H1 (cell line): ENCODE measurements around the gene SLC16A2. TPM values are rescaled to one million over a fixed set of nuclear protein-coding genes. Genes with fewer than 3 reads are reported as not detected.
"Not testable (repeated sequence)": the region's sequence is repeated elsewhere in the genome, so short reads cannot be mapped to it uniquely, and the experiment has no call there.

Experiments
- CTCF ChIA-PET: fragments of 300-600 bp; sonication (Branson Sonifier 250); formaldehyde crosslinking; loops from one replicate; lab custom pipeline; 2021; ENCODE audit not compliant: partially characterized antibody; lab: Charles Lee
- POLR2A ChIA-PET: fragments of 300-600 bp; sonication (Branson Sonifier 250); formaldehyde crosslinking; loops from one replicate; lab custom pipeline; 2021; ENCODE audit warnings: inconsistent platforms; ENCODE audit not compliant: partially characterized antibody; lab: Charles Lee
- DNase-seq, 2 experiments: peaks; one replicate each; pipeline versions ENCODE4 v3.0.0 to v3.0.0-alpha.2; 2010 to 2022; ENCODE audit warnings: low spot score in 2 of 2, low read depth in 1 of 2, mixed read lengths in 1 of 2
- FAIRE-seq: peaks from 2 replicates; lab custom pipeline; 2011; peaks lifted over from hg19 to GRCh38; lab: Jason Lieb, UNC
- H2AFZ ChIP-seq: 2 replicates; pipeline ENCODE4 v1.8.1; 2012; ENCODE audit warnings: low read length, inconsistent platforms
- H2AK5ac ChIP-seq: 2 replicates; pipeline ENCODE4 v1.6.1; 2013; ENCODE audit warnings: low read depth, low read length
- H2BK120ac ChIP-seq: replicated peaks from 2 replicates; pipeline ENCODE3; 2013; ENCODE audit warnings: low read depth, low read length, inconsistent platforms
- H2BK12ac ChIP-seq: 2 replicates; pipeline ENCODE4 v1.6.1; 2013; ENCODE audit warnings: low read depth, low read length
- H2BK15ac ChIP-seq: 2 replicates; pipeline ENCODE4 v1.6.1; 2013; ENCODE audit warnings: low read length
- H2BK20ac ChIP-seq: 2 replicates; pipeline ENCODE4 v1.6.1; 2013; ENCODE audit warnings: low read length
- H2BK5ac ChIP-seq: 2 replicates; pipeline ENCODE4 v1.6.1; 2013; ENCODE audit warnings: low read depth, low read length
- H3K14ac ChIP-seq: 2 replicates; pipeline ENCODE4 v1.6.1; 2013; ENCODE audit warnings: inconsistent platforms; ENCODE audit not compliant: insufficient read length
- H3K18ac ChIP-seq: 2 replicates; pipeline ENCODE4 v1.6.1; 2013; ENCODE audit warnings: low read length; ENCODE audit errors: extremely low read depth
- H3K23ac ChIP-seq: 2 replicates; pipeline ENCODE4 v1.6.1; 2013; ENCODE audit warnings: inconsistent platforms; ENCODE audit not compliant: insufficient read length
- H3K23me2 ChIP-seq: 2 replicates; pipeline ENCODE4 v1.6.1; 2013; ENCODE audit warnings: low read depth, low read length
- H3K27ac ChIP-seq: 2 replicates; pipeline ENCODE4 v1.6.1; 2011; ENCODE audit warnings: low read depth, low read length, inconsistent platforms
- H3K27me3 ChIP-seq, 4 experiments: replicated peaks in 1 of 4; 1 replicate in 1 of 4; 2 replicates in 3 of 4; pipeline versions ENCODE4 v1.6.1 to v1.8.1; 2011 to 2013; ENCODE audit warnings: low read length in 3 of 4, mild to moderate bottlenecking in 3 of 4, inconsistent platforms in 2 of 4, mixed read lengths in 2 of 4, moderate library complexity in 1 of 4; ENCODE audit not compliant: control insufficient read depth in 3 of 4, insufficient read depth in 3 of 4; ENCODE audit errors: extremely low read depth in 1 of 4
- H3K36me3 ChIP-seq, 4 experiments: 2 replicates each; pipeline versions ENCODE4 v1.6.1 to v1.8.1; 2011 to 2013; ENCODE audit warnings: mild to moderate bottlenecking in 4 of 4, low read length in 3 of 4, moderate library complexity in 2 of 4, control low read depth in 1 of 4, inconsistent platforms in 1 of 4; ENCODE audit not compliant: insufficient read depth in 4 of 4, control insufficient read depth in 2 of 4
- H3K4ac ChIP-seq: replicated peaks from 2 replicates; pipeline ENCODE3; 2013; ENCODE audit warnings: low read length, low read depth, mixed read lengths, inconsistent platforms; ENCODE audit not compliant: insufficient read length
- H3K4me1 ChIP-seq, 4 experiments: replicated peaks in 1 of 4; 1 replicate in 1 of 4; 2 replicates in 3 of 4; pipeline versions ENCODE4 v1.6.1 to v1.8.1; 2011 to 2013; ENCODE audit warnings: low read length in 3 of 4, inconsistent platforms in 2 of 4, mixed read lengths in 1 of 4; ENCODE audit not compliant: insufficient read depth in 4 of 4, control insufficient read depth in 3 of 4
- H3K4me2 ChIP-seq, 2 experiments: 2 replicates each; pipeline versions ENCODE4 v1.6.1 to v1.8.1; 2011 to 2013; ENCODE audit warnings: low read depth in 2 of 2, low read length in 2 of 2, control low read depth in 1 of 2, inconsistent platforms in 1 of 2, mild to moderate bottlenecking in 1 of 2; ENCODE audit not compliant: insufficient read depth in 1 of 2
- H3K4me3 ChIP-seq, 4 experiments: fragments of 200-600, 300-600 bp in 1 of 4; sonication (generic), shearing (Covaris generic), sonication (Bioruptor Twin) in 1 of 4; 2 replicates each; pipeline versions ENCODE4 v1.5.1 to v1.8.1; 2011 to 2016; ENCODE audit warnings: low read length in 4 of 4, low read depth in 3 of 4, control low read depth in 2 of 4, inconsistent platforms in 2 of 4, mild to moderate bottlenecking in 2 of 4, mixed read lengths in 1 of 4, moderate library complexity in 1 of 4; ENCODE audit not compliant: insufficient read depth in 2 of 4; ENCODE audit errors: extremely low read depth in 1 of 4
- H3K56ac ChIP-seq: replicated peaks from 2 replicates; pipeline ENCODE3; 2013; ENCODE audit warnings: low read depth, mild to moderate bottlenecking, mixed read lengths, low read length, inconsistent platforms; ENCODE audit not compliant: insufficient read length
- H3K79me1 ChIP-seq: 2 replicates; pipeline ENCODE4 v1.6.1; 2013; ENCODE audit warnings: low read depth, low read length, control low read depth
- H3K79me2 ChIP-seq, 2 experiments: 2 replicates each; pipeline versions ENCODE4 v1.6.1 to v1.8.1; 2012 to 2013; ENCODE audit warnings: low read length in 2 of 2, mild to moderate bottlenecking in 2 of 2, inconsistent platforms in 1 of 2; ENCODE audit not compliant: insufficient read depth in 2 of 2, control insufficient read depth in 1 of 2
- H3K9ac ChIP-seq, 4 experiments: replicated peaks in 1 of 4; 1 replicate in 1 of 4; 2 replicates in 3 of 4; pipeline versions ENCODE4 v1.6.1 to v1.8.1; 2011 to 2013; ENCODE audit warnings: low read depth in 3 of 4, low read length in 3 of 4, control low read depth in 2 of 4, mild to moderate bottlenecking in 2 of 4, moderate library complexity in 2 of 4, inconsistent platforms in 1 of 4; ENCODE audit errors: extremely low read depth in 1 of 4
- H3K9me3 ChIP-seq, 2 experiments: 2 replicates each; pipeline versions ENCODE4 v1.6.1 to v1.8.1; 2012 to 2013; ENCODE audit warnings: mild to moderate bottlenecking in 2 of 2, moderate library complexity in 2 of 2, control low read depth in 1 of 2, inconsistent platforms in 1 of 2, low read depth in 1 of 2, low read length in 1 of 2, mixed read lengths in 1 of 2; ENCODE audit not compliant: insufficient read depth in 2 of 2
- H4K20me1 ChIP-seq, 2 experiments: replicated peaks in 1 of 2; 2 replicates each; pipeline versions ENCODE3 to v1.8.1; 2011 to 2013; ENCODE audit warnings: inconsistent platforms in 2 of 2, low read length in 2 of 2, mild to moderate bottlenecking in 1 of 2; ENCODE audit not compliant: insufficient read depth in 2 of 2, control insufficient read depth in 1 of 2
- H4K5ac ChIP-seq: 2 replicates; pipeline ENCODE4 v1.6.1; 2013; ENCODE audit warnings: low read length, low read depth, mixed read lengths, inconsistent platforms; ENCODE audit not compliant: insufficient read length
- H4K8ac ChIP-seq: 2 replicates; pipeline ENCODE4 v1.8.0; 2013; ENCODE audit warnings: mild to moderate bottlenecking, moderate library complexity, low read length, inconsistent platforms; ENCODE audit not compliant: insufficient read depth; ENCODE audit errors: extremely low read depth
- H4K91ac ChIP-seq: replicated peaks from 2 replicates; pipeline ENCODE3; 2013; ENCODE audit warnings: low read length, mixed read lengths, inconsistent platforms; ENCODE audit not compliant: insufficient read length
- WGBS, 2 experiments: shearing (Covaris generic) in 1 of 2; methylation state at CpG; one replicate each; pipeline versions ENCODE4 v1.1.6 to v1.1.7; 2013 to 2015; ENCODE audit warnings: low lambda C conversion rate in 2 of 2, mixed read lengths in 2 of 2, inconsistent platforms in 1 of 2, low coverage in 1 of 2, missing lambda C conversion rate in 1 of 2; ENCODE audit not compliant: insufficient replicate concordance in 2 of 2, insufficient coverage in 1 of 2, insufficient read length in 1 of 2; ENCODE audit errors: extremely low coverage in 1 of 2, missing lambda C conversion rate in 1 of 2; 5-methylcytosine and 5-hydroxymethylcytosine counted together
- polyA plus RNA-seq, 7 experiments: library from polyadenylated mRNA; depleted of rRNA in 3 of 7; stranded (reverse) in 5 of 7; unstranded in 2 of 7; fragments of >200 nt in 5 of 7; fragments of 200-250 nt in 2 of 7; gene quantifications; 1 replicate in 5 of 7; 2 replicates in 1 of 7; 4 replicates in 1 of 7; pipeline versions ENCODE4 v1.2.1 to v1.2.3, GENCODE V29; 2011 to 2013; ENCODE audit warnings: missing spikeins in 2 of 7, mixed read lengths in 2 of 7
- total RNA-seq: library from RNA; stranded (reverse); fragmentation: NEBNext Ultra II Directional; extraction: Animal tissue kit (Norgen Biotek cat#: 25700); gene quantifications from 2 replicates; pipeline ENCODE4 v1.2.1, GENCODE V29; 2021

Gene SLC16A2
- total and polyA plus RNA-seq, 2 of the 8 experiments (the other 6 are each of a cell fraction or from before 2014, with no cell fraction given) = 24.4 to 32.2 TPM

DNA sequence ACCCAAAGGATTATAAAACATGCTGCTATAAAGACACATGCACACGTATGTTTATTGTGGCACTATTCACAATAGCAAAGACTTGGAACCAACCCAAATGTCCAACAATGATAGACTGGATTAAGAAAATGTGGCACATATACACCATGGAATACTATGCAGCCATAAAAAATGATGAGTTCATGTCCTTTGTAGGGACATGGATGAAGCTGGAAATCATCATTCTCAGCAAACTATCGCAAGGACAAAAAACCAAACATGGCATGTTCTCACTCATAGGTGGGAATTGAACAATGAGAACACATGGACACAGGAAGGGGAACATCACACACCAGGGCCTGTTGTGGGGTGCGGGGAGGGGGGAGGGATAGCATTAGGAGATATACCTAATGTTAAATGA is 32.9 kb downstream of the SLC16A2 start:
- H3K27me3 ChIP-seq, H3K79me1 ChIP-seq, CTCF ChIA-PET, H3K56ac ChIP-seq, H4K8ac ChIP-seq, H4K20me1 ChIP-seq, H3K23me2 ChIP-seq, H3K14ac ChIP-seq, H2AK5ac ChIP-seq, H3K4me1 ChIP-seq, H2BK12ac ChIP-seq, H3K4me3 ChIP-seq, FAIRE-seq, POLR2A ChIA-PET, H3K4me2 ChIP-seq, H4K91ac ChIP-seq, H3K23ac ChIP-seq, H3K18ac ChIP-seq, H4K5ac ChIP-seq, H2BK15ac ChIP-seq, H2AFZ ChIP-seq, H2BK120ac ChIP-seq, H3K9me3 ChIP-seq, H3K79me2 ChIP-seq, H3K9ac ChIP-seq, H3K4ac ChIP-seq, H3K36me3 ChIP-seq, H2BK20ac ChIP-seq, H2BK5ac ChIP-seq, DNase-seq, H3K27ac ChIP-seq: not testable (repeated sequence)
- 83% methylated on average over 1 of the region's 3 CpGs; no CpG with 5 or more reads in 1 of the 2 experiments for WGBS, 2 experiments
